H1 (cell line): ENCODE results near the gene PHF1. TPM values are rescaled to one million over a fixed set of nuclear protein-coding genes. Genes with fewer than 3 reads are reported as not detected.

ENCODE experiments used
- CTCF ChIA-PET: fragments of 300-600 bp; sonication (Branson Sonifier 250); formaldehyde crosslinking; loops from one replicate; lab custom pipeline; 2021; ENCODE audit not compliant: partially characterized antibody; lab: Charles Lee
- POLR2A ChIA-PET: fragments of 300-600 bp; sonication (Branson Sonifier 250); formaldehyde crosslinking; loops from one replicate; lab custom pipeline; 2021; ENCODE audit warnings: inconsistent platforms; ENCODE audit not compliant: partially characterized antibody; lab: Charles Lee
- DNase-seq, 2 experiments: peaks; one replicate each; pipeline versions ENCODE4 v3.0.0 to v3.0.0-alpha.2; 2010 to 2022; ENCODE audit warnings: low spot score in 2 of 2, low read depth in 1 of 2, mixed read lengths in 1 of 2
- FAIRE-seq: peaks from 2 replicates; lab custom pipeline; 2011; peaks lifted over from hg19 to GRCh38; lab: Jason Lieb, UNC
- H2AFZ ChIP-seq: 2 replicates; pipeline ENCODE4 v1.8.1; 2012; ENCODE audit warnings: low read length, inconsistent platforms
- H2AK5ac ChIP-seq: 2 replicates; pipeline ENCODE4 v1.6.1; 2013; ENCODE audit warnings: low read depth, low read length
- H2BK120ac ChIP-seq: replicated peaks from 2 replicates; pipeline ENCODE3; 2013; ENCODE audit warnings: low read depth, low read length, inconsistent platforms
- H2BK12ac ChIP-seq: 2 replicates; pipeline ENCODE4 v1.6.1; 2013; ENCODE audit warnings: low read depth, low read length
- H2BK15ac ChIP-seq: 2 replicates; pipeline ENCODE4 v1.6.1; 2013; ENCODE audit warnings: low read length
- H2BK20ac ChIP-seq: 2 replicates; pipeline ENCODE4 v1.6.1; 2013; ENCODE audit warnings: low read length
- H2BK5ac ChIP-seq: 2 replicates; pipeline ENCODE4 v1.6.1; 2013; ENCODE audit warnings: low read depth, low read length
- H3K14ac ChIP-seq: 2 replicates; pipeline ENCODE4 v1.6.1; 2013; ENCODE audit warnings: inconsistent platforms; ENCODE audit not compliant: insufficient read length
- H3K18ac ChIP-seq: 2 replicates; pipeline ENCODE4 v1.6.1; 2013; ENCODE audit warnings: low read length; ENCODE audit errors: extremely low read depth
- H3K23ac ChIP-seq: 2 replicates; pipeline ENCODE4 v1.6.1; 2013; ENCODE audit warnings: inconsistent platforms; ENCODE audit not compliant: insufficient read length
- H3K23me2 ChIP-seq: 2 replicates; pipeline ENCODE4 v1.6.1; 2013; ENCODE audit warnings: low read depth, low read length
- H3K27ac ChIP-seq: 2 replicates; pipeline ENCODE4 v1.6.1; 2011; ENCODE audit warnings: low read depth, low read length, inconsistent platforms
- H3K27me3 ChIP-seq, 4 experiments: replicated peaks in 1 of 4; 1 replicate in 1 of 4; 2 replicates in 3 of 4; pipeline versions ENCODE4 v1.6.1 to v1.8.1; 2011 to 2013; ENCODE audit warnings: low read length in 3 of 4, mild to moderate bottlenecking in 3 of 4, inconsistent platforms in 2 of 4, mixed read lengths in 2 of 4, moderate library complexity in 1 of 4; ENCODE audit not compliant: control insufficient read depth in 3 of 4, insufficient read depth in 3 of 4; ENCODE audit errors: extremely low read depth in 1 of 4
- H3K36me3 ChIP-seq, 4 experiments: 2 replicates each; pipeline versions ENCODE4 v1.6.1 to v1.8.1; 2011 to 2013; ENCODE audit warnings: mild to moderate bottlenecking in 4 of 4, low read length in 3 of 4, moderate library complexity in 2 of 4, control low read depth in 1 of 4, inconsistent platforms in 1 of 4; ENCODE audit not compliant: insufficient read depth in 4 of 4, control insufficient read depth in 2 of 4
- H3K4ac ChIP-seq: replicated peaks from 2 replicates; pipeline ENCODE3; 2013; ENCODE audit warnings: low read length, low read depth, mixed read lengths, inconsistent platforms; ENCODE audit not compliant: insufficient read length
- H3K4me1 ChIP-seq, 4 experiments: replicated peaks in 1 of 4; 1 replicate in 1 of 4; 2 replicates in 3 of 4; pipeline versions ENCODE4 v1.6.1 to v1.8.1; 2011 to 2013; ENCODE audit warnings: low read length in 3 of 4, inconsistent platforms in 2 of 4, mixed read lengths in 1 of 4; ENCODE audit not compliant: insufficient read depth in 4 of 4, control insufficient read depth in 3 of 4
- H3K4me2 ChIP-seq, 2 experiments: 2 replicates each; pipeline versions ENCODE4 v1.6.1 to v1.8.1; 2011 to 2013; ENCODE audit warnings: low read depth in 2 of 2, low read length in 2 of 2, control low read depth in 1 of 2, inconsistent platforms in 1 of 2, mild to moderate bottlenecking in 1 of 2; ENCODE audit not compliant: insufficient read depth in 1 of 2
- H3K4me3 ChIP-seq, 4 experiments: fragments of 200-600, 300-600 bp in 1 of 4; sonication (generic), shearing (Covaris generic), sonication (Bioruptor Twin) in 1 of 4; 2 replicates each; pipeline versions ENCODE4 v1.5.1 to v1.8.1; 2011 to 2016; ENCODE audit warnings: low read length in 4 of 4, low read depth in 3 of 4, control low read depth in 2 of 4, inconsistent platforms in 2 of 4, mild to moderate bottlenecking in 2 of 4, mixed read lengths in 1 of 4, moderate library complexity in 1 of 4; ENCODE audit not compliant: insufficient read depth in 2 of 4; ENCODE audit errors: extremely low read depth in 1 of 4
- H3K56ac ChIP-seq: replicated peaks from 2 replicates; pipeline ENCODE3; 2013; ENCODE audit warnings: low read depth, mild to moderate bottlenecking, mixed read lengths, low read length, inconsistent platforms; ENCODE audit not compliant: insufficient read length
- H3K79me1 ChIP-seq: 2 replicates; pipeline ENCODE4 v1.6.1; 2013; ENCODE audit warnings: low read depth, low read length, control low read depth
- H3K79me2 ChIP-seq, 2 experiments: 2 replicates each; pipeline versions ENCODE4 v1.6.1 to v1.8.1; 2012 to 2013; ENCODE audit warnings: low read length in 2 of 2, mild to moderate bottlenecking in 2 of 2, inconsistent platforms in 1 of 2; ENCODE audit not compliant: insufficient read depth in 2 of 2, control insufficient read depth in 1 of 2
- H3K9ac ChIP-seq, 4 experiments: replicated peaks in 1 of 4; 1 replicate in 1 of 4; 2 replicates in 3 of 4; pipeline versions ENCODE4 v1.6.1 to v1.8.1; 2011 to 2013; ENCODE audit warnings: low read depth in 3 of 4, low read length in 3 of 4, control low read depth in 2 of 4, mild to moderate bottlenecking in 2 of 4, moderate library complexity in 2 of 4, inconsistent platforms in 1 of 4; ENCODE audit errors: extremely low read depth in 1 of 4
- H3K9me3 ChIP-seq, 2 experiments: 2 replicates each; pipeline versions ENCODE4 v1.6.1 to v1.8.1; 2012 to 2013; ENCODE audit warnings: mild to moderate bottlenecking in 2 of 2, moderate library complexity in 2 of 2, control low read depth in 1 of 2, inconsistent platforms in 1 of 2, low read depth in 1 of 2, low read length in 1 of 2, mixed read lengths in 1 of 2; ENCODE audit not compliant: insufficient read depth in 2 of 2
- H4K20me1 ChIP-seq, 2 experiments: replicated peaks in 1 of 2; 2 replicates each; pipeline versions ENCODE3 to v1.8.1; 2011 to 2013; ENCODE audit warnings: inconsistent platforms in 2 of 2, low read length in 2 of 2, mild to moderate bottlenecking in 1 of 2; ENCODE audit not compliant: insufficient read depth in 2 of 2, control insufficient read depth in 1 of 2
- H4K5ac ChIP-seq: 2 replicates; pipeline ENCODE4 v1.6.1; 2013; ENCODE audit warnings: low read length, low read depth, mixed read lengths, inconsistent platforms; ENCODE audit not compliant: insufficient read length
- H4K8ac ChIP-seq: 2 replicates; pipeline ENCODE4 v1.8.0; 2013; ENCODE audit warnings: mild to moderate bottlenecking, moderate library complexity, low read length, inconsistent platforms; ENCODE audit not compliant: insufficient read depth; ENCODE audit errors: extremely low read depth
- H4K91ac ChIP-seq: replicated peaks from 2 replicates; pipeline ENCODE3; 2013; ENCODE audit warnings: low read length, mixed read lengths, inconsistent platforms; ENCODE audit not compliant: insufficient read length
- CHD1 ChIP-seq: IDR thresholded peaks from 2 replicates; pipeline ENCODE4 v1.6.1; 2012; ENCODE audit warnings: low read depth, low read length, improper control_type of control experiment
- CHD2 ChIP-seq: IDR thresholded peaks from 2 replicates; pipeline ENCODE4 v1.6.1; 2012; ENCODE audit warnings: low read length, improper control_type of control experiment
- WGBS, 2 experiments: shearing (Covaris generic) in 1 of 2; methylation state at CpG; one replicate each; pipeline versions ENCODE4 v1.1.6 to v1.1.7; 2013 to 2015; ENCODE audit warnings: low lambda C conversion rate in 2 of 2, mixed read lengths in 2 of 2, inconsistent platforms in 1 of 2, low coverage in 1 of 2, missing lambda C conversion rate in 1 of 2; ENCODE audit not compliant: insufficient replicate concordance in 2 of 2, insufficient coverage in 1 of 2, insufficient read length in 1 of 2; ENCODE audit errors: extremely low coverage in 1 of 2, missing lambda C conversion rate in 1 of 2; 5-methylcytosine and 5-hydroxymethylcytosine counted together
- polyA plus RNA-seq, 7 experiments: library from polyadenylated mRNA; depleted of rRNA in 3 of 7; stranded (reverse) in 5 of 7; unstranded in 2 of 7; fragments of >200 nt in 5 of 7; fragments of 200-250 nt in 2 of 7; gene quantifications; 1 replicate in 5 of 7; 2 replicates in 1 of 7; 4 replicates in 1 of 7; pipeline versions ENCODE4 v1.2.1 to v1.2.3, GENCODE V29; 2011 to 2013; ENCODE audit warnings: missing spikeins in 2 of 7, mixed read lengths in 2 of 7
- total RNA-seq: library from RNA; stranded (reverse); fragmentation: NEBNext Ultra II Directional; extraction: Animal tissue kit (Norgen Biotek cat#: 25700); gene quantifications from 2 replicates; pipeline ENCODE4 v1.2.1, GENCODE V29; 2021

Gene PHF1
- total and polyA plus RNA-seq, 2 of the 8 experiments (the other 6 are each of a cell fraction or from before 2014, with no cell fraction given): 47.3 to 78.6 TPM

DNA sequence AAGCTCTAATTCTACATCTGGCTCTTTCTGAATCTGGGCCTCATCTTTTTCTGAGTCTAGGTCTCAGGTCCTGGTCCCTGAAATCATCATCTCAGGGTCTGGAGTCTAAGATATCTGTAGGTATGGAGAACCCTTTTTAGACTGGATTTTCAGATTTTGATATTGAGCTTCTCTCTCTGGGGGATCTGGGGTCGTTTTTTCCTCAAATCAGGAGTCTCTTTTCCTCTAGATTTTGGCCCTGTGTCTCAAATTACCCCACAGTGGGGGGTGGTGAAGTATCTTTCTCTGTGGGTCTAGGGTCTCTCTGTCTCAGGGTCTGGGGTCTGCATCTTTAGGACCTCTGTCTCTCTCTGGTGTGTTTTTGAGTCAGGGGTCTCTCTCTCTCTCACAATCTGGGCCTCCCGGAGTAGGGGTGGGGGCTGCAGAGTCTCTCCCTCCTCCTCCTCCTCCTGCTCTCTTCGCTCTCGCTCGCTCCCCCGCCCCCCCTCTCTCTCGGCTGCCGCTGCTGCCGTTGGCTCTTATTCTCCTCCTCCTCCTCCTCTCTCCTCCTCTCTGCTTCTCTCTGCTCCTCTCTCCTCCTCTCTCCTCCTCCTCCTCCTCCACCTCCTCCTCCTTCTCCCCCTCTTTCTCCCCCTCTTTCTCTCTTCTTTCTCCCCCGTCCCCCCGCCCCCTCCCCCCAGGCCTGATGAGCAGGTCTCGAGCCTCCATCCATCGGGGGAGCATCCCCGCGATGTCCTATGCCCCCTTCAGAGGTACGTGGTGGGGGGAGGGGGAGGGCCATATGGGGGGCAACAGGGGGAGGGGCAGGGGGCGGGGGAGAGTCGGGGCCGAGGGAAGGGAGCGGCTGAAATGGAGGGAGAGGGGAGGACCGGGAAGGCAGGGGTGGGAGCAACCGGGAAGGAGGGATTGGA, 9.0 kb downstream of the PHF1 start, which contains the start of gene SYNGAP1:
Gene SYNGAP1 (plus strand): TSS at position 486 of the 911 bp plus-strand sequence. CDS start 200 bp downstream, at position 686.
- H3K23me2 ChIP-seq: peaks cover 24% of the 10 kb centered on the region
- peak within 1 kb of the TSS; percentile 63; the same call in 1 of the 2 replicates for H4K8ac ChIP-seq
- peak within 1 kb of the TSS; percentile 8; the same call in 1 of the 2 replicates for H2BK15ac ChIP-seq
- peak within 1 kb of the TSS; percentile 90 for H3K18ac ChIP-seq
- peak within 1 kb of the TSS; percentile 89 to 93 for H3K4me2 ChIP-seq
- H2BK20ac ChIP-seq: peak within 1 kb of the TSS; percentile 72; the same call in 1 of the 2 replicates
- H3K27ac ChIP-seq: peak within 1 kb of the TSS; percentile 89
- H3K27me3 ChIP-seq: no peaks in the 10 kb centered on the region
- POLR2A ChIA-PET: interaction anchor here (0.6 to 4.4 kb wide), 12 partner anchors 10 to 174 kb away, joined by 3 to 82 read pairs (median 3); partner anchors contain the start of genes RGL2, RPS18, VPS52 and ZBTB22
- peaks cover 8 to 40% (median 16%) of the 10 kb centered on the region in 4 experiments for H3K4me1 ChIP-seq
- H2AK5ac ChIP-seq: 0 out of 2 replicates have a peak within 1 kb of the TSS, but pooled peaks have one; percentile 29
- H3K9me3 ChIP-seq: no peaks in the 10 kb centered on the region
- peak within 1 kb of the TSS; percentile 75 to 99 (median 93) for H3K4me3 ChIP-seq
- peak within 1 kb of the TSS; percentile 59 for H2BK120ac ChIP-seq
- H3K14ac ChIP-seq: no peak within 1 kb of the TSS
- peak within 1 kb of the TSS; percentile 53 for H2BK5ac ChIP-seq
- H3K56ac ChIP-seq: peak within 1 kb of the TSS; percentile 67
- TF ChIP-seq CHD1: no peak
- no peak for TF ChIP-seq CHD2
- CTCF ChIA-PET: interaction anchor here (0.5 to 2.1 kb wide), 7 partner anchors 11 to 74 kb away, joined by 3 to 16 read pairs (median 3); no protein-coding TSS in a partner anchor
- H2BK12ac ChIP-seq: peak within 1 kb of the TSS; percentile 45; the same call in 1 of the 2 replicates
- H3K9ac ChIP-seq: peak within 1 kb of the TSS in 3 of 4 experiments; percentile 34 to 79 (median 62); a peak in 6 of 7 replicates
- peaks cover 2 to 12% of the 10 kb centered on the region in 2 experiments for H4K20me1 ChIP-seq
- H3K23ac ChIP-seq: no peak within 1 kb of the TSS
- WGBS, 2 experiments: 0% methylated on average over 2 of the region's 22 CpGs; no CpG with 5 or more reads in 1 of the 2 experiments
- peak within 1 kb of the TSS; percentile 85 for H4K91ac ChIP-seq
- DNase-seq (peak in 1 of 2 experiments; percentile 76), FAIRE-seq (no peak)
- peaks cover 3 to 27% (median 20%) of the 10 kb centered on the region in 4 experiments; a peak in 6 of 8 replicates for H3K36me3 ChIP-seq
- H2AFZ ChIP-seq: no peak within 1 kb of the TSS
- H3K79me1 ChIP-seq: peaks cover 12% of the 10 kb centered on the region; the same call in 1 of the 2 replicates
- H3K4ac ChIP-seq: peak within 1 kb of the TSS; percentile 30
- peaks cover 19 to 63% of the 10 kb centered on the region in 2 experiments for H3K79me2 ChIP-seq
- peak within 1 kb of the TSS; percentile 35 for H4K5ac ChIP-seq
